Fibroblast of pulmonary artery (primary cell): ENCODE data around the gene ANGPT4.

Experiments used
- DNase-seq: peaks from one replicate; pipeline ENCODE4 v3.0.0-alpha.2; 2010; ENCODE audit warnings: low read depth
- H3K4me3 ChIP-seq: replicated peaks from 2 replicates; pipeline ENCODE4 v1.5.1; 2011; ENCODE audit warnings: low read depth, mild to moderate bottlenecking, control low read depth, low read length, moderate library complexity
- CTCF ChIP-seq: IDR thresholded peaks from 2 replicates; pipeline ENCODE4 v1.5.1; 2011; ENCODE audit warnings: mild to moderate bottlenecking, control low read depth, low read length, inconsistent platforms; ENCODE audit errors: missing control alignments

ANGPT4 gene

GRCh38 chr20:917416-917815 lies 1.3 kb upstream of the ANGPT4 start:
- DNase-seq, result no peak
- H3K4me3 ChIP-seq, result no peak overlapping the region
- TF ChIP-seq CTCF, result no peak

DNA sequence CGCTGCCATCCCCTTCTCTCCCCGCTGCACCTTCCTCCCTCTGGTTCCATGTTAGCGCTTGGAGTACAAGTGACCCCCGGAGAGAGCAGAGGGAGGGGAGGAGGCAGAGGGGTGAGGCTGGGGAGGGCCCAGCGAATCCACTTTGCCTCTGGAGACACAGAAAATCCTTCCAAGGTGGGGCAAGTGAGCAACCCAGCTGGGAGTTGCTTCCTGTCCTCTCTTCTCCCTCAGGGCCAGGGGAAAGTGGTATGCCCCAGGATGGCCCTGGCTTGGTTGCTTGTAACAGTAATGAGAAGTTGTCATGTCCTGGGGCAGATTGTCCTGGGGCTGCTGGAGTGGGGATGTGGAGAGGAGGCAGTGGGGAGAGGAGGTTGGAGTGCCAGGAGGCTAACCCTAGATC lies 691 bp upstream of the ANGPT4 start:
- no peak for DNase-seq
- no peak for TF ChIP-seq CTCF

GRCh38 chr20:914727-915498 lies 1.2 kb downstream of the ANGPT4 start:
- no peak for TF ChIP-seq CTCF
- DNase-seq, result no peak
- H3K4me3 ChIP-seq, result no peak overlapping the region

More for the DNA sequence above, 691 bp upstream of the ANGPT4 start:
- no peak overlapping the region for H3K4me3 ChIP-seq

DNA sequence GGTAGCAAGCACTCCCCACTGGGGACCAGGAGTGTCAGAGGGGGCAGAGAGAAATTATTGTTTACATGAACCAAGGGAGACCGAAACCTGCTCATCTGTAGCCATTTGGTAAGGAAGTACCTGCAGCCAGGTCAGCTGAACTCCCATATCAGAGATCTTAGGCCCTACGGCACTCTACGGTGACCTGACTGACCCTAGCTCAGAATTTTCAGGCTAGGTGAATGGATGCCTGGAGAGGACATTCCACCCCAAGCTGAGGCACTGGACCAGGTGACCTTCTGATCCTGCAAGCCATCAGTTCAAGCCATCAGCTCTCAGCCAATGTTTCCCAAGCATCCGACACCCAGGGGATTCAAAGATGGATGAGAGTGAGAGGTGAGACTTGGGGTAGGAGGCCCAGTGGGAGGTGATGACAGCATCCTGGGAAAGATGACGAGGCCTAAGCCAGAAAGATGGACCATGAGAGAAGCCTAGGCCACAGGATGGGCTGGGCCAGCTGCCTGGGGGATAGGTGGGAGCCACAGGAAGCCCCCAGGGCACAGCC lies 2.8 kb downstream of the ANGPT4 start:
- H3K4me3 ChIP-seq, result no peak overlapping the region
- TF ChIP-seq CTCF, result no peak
- DNase-seq, result no peak

DNA sequence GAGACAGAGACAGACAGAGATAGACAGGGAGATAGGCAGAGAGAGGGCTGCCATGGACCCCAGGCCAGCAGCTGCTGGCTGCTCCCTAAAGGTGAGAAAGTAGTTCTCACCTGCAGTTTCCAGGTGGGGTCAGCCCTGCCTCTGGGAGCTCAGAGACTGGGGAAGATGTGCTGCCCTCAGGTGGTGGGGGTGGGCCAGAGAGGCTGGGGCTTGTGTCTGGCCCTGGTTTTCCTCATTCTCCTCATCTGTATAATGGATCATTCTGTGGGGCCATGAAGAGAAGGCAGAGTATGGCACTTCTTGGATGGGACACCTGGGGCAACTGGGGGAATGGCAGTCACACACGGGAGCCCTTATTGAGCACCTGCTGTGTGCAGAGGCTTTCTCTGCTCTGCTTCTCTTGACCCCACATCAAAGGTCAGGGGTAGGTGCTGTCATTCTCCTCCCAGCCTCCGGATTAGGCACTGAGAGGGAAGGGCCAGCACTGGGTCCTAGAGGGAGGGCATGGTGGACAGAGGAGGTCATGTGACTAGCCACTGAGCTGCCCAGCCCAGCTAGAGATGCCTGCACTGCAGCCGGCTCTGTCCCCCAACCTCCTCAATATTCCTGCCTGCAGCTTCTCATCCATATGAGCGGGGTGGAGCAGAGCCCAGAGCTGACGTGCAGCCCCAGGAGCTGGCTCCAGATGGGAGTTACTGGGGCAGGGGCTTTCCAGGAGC lies 4.1 kb downstream of the ANGPT4 start:
- TF ChIP-seq CTCF, result no peak
- H3K4me3 ChIP-seq, result no peak overlapping the region

DNA sequence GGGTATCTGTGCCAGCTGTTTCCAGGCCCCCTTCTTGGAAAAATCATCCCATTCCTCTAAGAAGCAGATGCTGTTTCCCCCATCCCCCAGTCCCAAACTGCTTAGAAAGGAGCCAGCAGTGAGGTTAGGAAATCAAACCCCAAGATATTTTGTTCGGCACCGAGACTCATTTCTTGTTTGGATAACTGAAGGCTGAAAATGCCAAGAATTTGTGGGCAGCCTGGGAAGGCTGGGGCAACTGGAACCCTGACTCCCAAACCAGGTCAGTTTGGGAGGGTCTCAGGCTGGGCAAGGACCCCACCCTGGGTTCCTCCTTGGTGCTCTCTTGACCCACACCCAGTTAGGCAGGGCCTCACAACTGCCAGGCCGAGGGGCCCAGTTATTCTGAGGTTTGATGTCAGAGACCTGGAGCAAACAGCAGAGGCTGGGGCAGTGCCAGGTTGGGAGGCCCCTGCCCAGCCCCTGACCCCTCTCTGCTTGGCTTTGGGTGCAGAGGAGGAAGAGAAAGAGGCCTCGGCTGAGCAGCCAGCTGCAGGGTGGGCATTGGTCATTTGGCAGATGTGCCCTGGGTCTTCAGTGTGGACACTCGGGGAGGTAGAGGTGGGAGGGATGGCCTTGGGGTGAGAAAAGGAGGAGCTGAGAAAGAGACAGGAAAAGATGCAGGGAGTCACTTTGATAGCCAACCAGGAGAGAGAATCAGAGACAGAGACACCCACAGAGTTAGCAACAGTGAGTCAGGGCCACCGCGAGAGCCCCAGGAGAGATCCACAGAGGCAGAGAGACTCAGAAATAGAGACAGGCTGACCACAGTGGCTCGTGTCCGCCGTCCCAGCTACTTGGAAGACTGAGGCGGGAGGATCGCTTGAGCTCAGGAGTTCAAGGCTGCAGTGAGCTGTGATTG lies 5.0 kb downstream of the ANGPT4 start:
- no peak overlapping the region for H3K4me3 ChIP-seq
- TF ChIP-seq CTCF, result no peak
- no peak for DNase-seq

More for the DNA sequence above, 4.1 kb downstream of the ANGPT4 start:
- DNase-seq, result no peak
